Activated gamma-delta T cell treated with anti-CD3 and anti-CD28 coated beads, Interleukin-2, amount 50 U/mL, for 16 hours (primary cell): ENCODE data around the gene ZNF565.
"Not testable (repeated sequence)": the region's sequence is repeated elsewhere in the genome, so short reads cannot be mapped to it uniquely, and the experiment has no call there.

Source experiments
- DNase-seq: peaks from one replicate; pipeline ENCODE4 v3.0.0-alpha.2; 2020; ENCODE audit warnings: low read depth

The ZNF565 gene

DNA sequence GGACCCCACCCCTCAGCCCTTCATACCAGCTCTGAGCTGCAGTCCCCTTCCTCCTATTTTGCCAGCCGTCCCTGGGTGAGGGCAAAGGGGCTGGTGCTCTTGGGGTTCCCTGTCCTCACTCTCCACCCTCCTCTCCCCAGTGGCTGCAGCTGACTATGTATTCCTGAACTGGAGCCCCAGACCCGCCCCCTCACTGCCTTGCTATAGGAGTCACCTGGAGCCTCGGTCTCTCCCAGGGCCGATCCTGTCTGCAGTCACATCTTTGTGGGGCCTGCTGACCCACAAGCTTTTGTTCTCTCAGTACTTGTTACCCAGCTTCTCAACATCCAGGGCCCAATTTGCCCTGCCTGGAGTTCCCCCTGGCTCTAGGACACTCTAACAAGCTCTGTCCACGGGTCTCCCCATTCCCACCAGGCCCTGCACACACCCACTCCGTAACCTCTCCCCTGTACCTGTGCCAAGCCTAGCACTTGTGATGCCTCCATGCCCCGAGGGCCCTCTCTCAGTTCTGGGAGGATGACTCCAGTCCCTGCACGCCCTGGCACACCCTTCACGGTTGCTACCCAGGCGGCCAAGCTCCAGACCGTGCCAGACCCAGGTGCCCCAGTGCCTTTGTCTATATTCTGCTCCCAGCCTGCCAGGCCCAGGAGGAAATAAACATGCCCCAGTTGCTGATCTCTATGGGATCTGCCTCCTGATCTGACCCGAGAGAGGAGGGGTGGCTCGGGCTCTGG is 64.6 kb downstream of the ZNF565 start:
- DNase-seq, result no peak

DNA sequence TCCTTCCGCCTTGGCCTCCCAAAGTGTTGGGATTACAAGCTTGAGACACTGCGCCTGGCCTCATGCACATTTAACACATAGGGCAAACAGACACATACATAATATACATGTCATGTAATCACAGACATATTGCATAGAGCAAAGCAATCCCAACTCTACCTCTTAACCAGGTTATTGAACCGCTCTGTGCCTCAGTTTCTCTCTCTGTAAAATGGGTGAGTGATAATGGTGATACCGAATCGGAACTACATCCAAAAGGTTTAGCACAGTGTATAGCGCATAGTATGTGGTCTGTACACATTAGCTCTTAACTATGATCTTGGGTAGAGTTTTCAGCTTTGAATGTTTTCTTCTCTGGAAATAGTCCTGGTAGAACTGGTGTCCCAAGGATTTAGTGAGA is 69.8 kb downstream of the ZNF565 start:
- DNase-seq, result no peak

DNA sequence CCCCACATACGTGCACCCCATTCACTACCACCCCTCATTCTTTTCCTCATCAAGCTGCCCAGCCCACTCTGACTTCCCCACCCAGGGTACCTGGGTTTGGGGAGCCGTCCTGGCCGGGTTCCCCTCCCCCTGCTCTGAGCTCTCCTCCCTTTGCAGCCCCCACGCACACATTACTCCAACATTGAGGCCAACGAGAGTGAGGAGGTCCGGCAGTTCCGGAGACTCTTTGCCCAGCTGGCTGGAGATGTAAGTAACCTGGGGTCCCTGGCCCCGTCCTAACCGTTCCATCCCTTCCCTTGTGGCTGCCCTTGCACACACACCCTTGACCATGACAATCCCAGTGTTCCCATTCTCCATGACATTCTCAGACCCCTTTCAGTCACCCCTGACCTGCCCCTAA is 72.0 kb downstream of the ZNF565 start:
- no peak for DNase-seq

DNA sequence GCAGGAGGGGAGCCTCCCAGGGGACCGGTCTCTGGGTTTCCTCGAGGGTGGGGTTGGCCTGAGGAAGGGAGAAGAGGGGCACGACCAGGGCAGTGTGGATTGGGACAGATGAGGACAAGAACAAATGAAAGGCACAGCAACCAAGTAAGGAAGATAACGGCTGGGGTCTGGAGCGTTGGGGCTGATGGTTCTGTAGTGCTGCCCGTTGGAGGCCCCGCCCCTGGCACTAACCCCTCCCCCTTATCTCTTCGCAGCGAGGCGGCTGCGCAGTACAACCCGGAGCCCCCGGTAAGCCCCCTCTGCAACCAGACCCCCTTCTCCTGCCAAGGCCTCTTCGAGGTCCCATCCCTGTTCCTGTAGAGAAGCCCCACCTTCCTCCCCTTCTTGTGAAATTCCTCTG is 72.4 kb downstream of the ZNF565 start:
- DNase-seq, result no peak

DNA sequence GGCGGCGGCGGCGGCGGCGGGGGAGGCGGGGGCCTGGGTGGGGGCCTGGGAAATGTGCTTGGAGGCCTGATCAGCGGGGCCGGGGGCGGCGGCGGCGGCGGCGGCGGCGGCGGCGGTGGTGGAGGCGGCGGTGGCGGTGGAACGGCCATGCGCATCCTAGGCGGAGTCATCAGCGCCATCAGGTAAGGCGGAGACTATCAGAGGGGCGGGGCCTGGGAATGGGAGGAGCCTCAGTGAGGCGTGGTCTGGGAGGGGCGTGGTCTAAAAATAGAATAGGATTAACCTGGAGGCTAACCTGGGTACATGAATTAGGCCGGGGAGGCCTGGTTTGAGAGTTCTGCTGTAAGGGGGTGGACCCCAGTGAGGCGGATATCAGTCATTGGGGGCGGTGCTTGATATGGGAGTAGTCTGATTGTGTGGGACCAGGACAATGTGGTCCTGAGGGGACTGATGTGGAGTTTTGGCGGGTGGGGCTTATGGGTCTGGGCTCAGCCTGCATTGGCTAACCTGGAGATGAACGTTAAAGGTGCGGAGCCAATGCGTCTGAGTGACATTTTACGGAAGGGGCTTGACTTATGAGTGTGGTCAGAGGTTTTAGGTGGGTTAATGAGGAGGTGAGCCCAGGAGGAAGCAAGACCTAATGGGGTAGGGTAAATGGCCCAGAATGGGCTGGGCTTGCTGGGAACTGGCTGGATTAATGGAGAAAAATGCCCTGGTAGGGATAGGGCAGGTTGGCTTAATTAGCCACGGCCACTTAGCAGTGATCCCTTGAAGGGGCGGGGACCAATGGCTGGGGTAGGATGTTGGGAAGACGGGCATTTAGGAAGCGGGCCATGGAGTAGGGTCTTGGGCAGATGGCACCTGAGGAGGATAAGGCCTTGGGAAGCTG is 73.2 kb downstream of the ZNF565 start:
- peak; percentile 83 for DNase-seq

DNA sequence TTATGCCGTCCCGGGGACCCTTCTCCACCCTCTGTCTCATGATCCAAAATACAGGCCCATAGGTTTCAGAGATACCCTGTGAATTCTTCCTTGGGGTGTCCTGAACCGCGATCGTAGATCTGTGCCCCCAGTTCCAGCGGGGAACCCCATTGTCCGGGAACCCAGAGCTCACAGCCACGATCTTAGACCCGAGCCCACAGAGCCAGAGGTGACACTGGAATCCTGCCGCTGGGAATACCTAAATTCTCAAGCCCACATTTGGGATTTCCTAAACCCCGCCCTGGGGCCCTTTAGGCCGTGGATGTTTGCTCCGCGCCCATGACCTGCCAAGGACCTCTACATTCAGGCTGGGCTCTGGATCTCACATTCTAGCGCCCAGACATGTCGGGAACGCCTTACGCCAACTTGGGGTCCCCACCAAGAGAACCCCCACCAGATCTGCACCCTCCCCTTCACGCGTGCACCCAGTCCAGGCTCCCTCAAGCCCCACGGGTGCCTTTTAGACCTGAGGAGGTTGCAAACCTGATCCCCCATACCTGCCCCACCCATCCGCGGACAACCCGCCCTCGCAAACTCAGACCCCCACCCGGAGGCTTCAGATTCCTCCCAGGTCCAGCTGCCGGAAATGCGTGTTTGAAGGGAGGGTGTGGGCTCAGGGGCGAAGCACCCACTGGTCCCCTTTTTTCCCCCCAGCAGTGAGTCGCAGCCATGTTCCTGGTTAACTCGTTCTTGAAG is 74.0 kb downstream of the ZNF565 start:
- DNase-seq, result peak; percentile 8

DNA sequence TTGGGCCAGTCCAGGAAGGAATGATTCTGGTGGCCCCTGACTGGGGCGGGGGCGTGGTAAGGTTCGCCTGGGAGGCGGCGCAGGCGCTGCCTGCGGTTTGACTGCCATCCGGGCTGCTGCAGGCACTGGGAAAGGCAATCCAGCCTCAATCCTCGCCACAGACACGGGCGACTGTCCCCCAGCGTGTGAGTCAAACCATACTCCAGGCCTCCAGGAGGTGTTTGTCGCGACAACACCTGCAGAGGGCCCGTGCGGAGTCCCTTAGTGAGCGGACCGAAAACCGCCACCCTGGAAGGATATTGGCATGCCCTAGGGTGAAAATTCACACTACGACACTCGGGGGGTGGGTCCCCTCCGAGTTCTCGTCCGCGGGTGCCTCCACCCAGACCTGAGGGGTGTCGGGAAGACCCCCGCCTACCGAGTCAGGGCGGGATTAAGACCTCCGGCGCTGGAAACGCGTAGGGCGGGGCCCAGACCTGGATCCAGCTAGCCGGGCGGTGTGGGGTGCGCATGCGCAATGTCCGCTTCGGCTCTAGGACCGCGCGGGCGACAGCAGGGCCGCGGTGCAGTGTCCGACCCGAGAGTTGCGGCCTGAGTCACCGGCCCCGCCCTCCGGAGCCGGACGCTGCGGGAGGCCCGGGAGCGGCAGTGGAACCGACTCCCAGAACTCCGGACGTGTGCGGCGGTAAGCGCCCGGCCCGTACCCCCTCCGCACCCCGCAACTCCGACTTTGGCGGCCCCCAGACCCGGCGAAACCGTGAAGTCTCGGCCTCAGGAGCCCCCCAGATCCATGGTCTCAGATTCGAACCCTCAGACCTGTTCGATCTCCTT is 74.8 kb downstream of the ZNF565 start, which contains the start of gene CAPNS1:
CAPNS1 (plus strand) TSS at position 594 of the 831 bp plus-strand sequence. CDS start 946 bp downstream, outside the sequence.
- DNase-seq, result peak; percentile 87

DNA sequence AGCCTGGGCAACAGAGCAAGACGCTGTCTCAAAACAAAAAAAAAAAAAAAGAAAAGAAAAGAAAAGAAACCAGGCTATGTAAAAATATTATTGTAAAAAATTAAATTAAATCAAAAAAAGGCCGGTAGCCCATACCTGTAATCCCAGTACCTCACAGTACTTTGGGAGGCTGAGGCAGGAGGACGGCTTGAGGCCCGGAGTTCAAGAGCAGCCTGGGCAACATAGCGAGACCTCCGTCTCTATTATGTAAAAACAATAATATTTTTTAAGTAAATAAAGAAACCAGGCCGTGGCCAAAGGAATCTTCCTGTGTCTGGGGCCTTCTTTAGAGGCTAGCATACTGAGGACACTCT is 75.4 kb downstream of the ZNF565 start:
- DNase-seq, result no peak

DNA sequence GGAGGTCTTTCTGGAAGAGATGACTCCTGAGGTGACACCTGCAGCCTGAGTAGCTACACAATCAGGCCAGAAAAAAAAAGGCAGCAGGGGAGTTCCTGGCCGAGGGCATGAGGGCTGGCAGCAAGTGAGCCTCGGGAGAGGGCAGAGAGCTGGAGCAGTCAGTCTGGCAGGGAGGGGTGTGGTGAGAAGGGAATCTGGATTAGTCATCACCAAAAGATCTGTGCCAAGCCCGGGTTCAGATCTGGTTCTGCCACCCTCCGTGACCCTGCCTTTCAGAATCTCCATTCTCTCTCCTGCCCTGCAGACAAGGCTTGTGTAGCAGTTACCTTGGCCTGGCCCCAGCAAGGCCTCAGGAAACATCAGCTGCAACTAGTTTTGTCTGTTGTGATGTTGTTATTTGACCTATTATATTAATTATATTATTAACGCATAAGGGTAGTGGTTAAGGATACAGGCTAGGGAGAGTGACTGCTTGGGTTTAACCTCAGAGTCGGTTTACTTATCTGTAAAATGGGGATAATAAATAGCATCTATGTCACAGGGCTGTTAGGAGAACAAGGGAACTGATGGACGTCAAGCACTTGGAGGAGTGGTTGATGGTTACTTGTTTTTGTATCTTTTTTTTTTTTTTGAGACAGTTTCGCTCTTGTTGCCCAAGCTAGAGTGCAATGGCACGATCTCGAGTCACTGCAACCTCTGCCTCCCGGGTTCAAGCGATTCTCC is 77.3 kb downstream of the ZNF565 start:
- DNase-seq, result no peak

DNA sequence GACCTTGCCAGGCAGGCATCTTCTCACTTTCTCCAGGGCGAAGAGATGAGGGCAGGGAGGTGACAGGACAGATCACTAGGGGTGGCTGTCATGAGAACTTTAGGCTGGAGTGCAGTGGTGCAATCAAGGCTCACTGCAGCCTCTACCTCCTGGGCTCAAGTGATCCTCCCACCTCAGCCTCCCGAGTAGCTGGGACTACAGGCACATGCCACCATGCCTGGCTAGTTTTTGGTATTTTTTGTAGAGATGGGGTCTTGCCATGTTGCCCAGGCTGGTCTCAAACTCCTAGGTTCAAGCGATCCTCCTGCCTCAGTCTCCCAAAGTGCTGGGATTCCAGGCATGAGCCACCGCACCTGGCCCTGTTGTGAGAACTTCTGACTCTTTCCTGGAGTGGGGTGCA is 79.6 kb downstream of the ZNF565 start:
- not testable (repeated sequence) for DNase-seq
